ENCODE measurements around the gene RNASEH2B. TPM values are rescaled to one million over a fixed set of nuclear protein-coding genes. Genes with fewer than 3 reads are reported as not detected.

RNASEH2B gene
- total RNA-seq, 1 donor from 2014 or later, result 54.8 TPM

DNA sequence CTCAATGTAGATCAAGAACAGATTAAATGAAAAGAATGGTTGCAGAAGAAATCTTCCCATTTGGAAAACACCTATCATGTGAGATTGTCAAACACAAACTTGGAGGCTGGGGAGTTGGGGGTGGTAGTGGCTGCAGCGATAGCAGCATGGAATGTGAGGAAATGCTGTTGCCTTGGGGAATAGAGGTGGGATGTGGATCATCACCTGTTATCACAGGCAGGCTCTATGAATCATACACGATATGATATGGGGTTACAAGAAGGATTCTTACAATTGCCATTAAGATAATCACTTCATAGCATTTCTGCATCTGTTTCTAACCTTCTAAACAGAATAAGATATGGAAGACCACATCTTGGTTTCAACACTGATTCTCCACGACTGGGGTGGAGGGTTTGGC, 88.7 kb downstream of the RNASEH2B start:
- DNase-seq, result no peak

DNA sequence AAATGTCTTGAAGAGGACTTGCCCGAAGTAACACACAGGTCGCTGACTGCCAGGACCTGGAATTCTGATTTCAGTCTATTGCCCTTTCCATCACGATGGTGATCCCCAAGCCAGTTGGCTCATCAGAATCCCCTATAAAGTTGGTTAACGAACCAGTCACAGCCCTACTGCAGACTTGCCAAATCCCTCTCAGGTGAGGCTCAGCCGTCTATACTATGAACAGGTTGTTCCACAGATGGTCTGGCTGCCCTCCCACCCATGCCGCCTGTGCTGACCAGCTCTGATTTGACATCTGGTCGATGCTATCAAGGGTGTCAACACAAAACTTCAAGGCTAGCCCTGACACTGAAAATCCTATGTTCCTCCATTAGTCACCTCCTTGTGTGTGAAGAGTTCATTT, 90.0 kb downstream of the RNASEH2B start:
- no peak for DNase-seq

DNA sequence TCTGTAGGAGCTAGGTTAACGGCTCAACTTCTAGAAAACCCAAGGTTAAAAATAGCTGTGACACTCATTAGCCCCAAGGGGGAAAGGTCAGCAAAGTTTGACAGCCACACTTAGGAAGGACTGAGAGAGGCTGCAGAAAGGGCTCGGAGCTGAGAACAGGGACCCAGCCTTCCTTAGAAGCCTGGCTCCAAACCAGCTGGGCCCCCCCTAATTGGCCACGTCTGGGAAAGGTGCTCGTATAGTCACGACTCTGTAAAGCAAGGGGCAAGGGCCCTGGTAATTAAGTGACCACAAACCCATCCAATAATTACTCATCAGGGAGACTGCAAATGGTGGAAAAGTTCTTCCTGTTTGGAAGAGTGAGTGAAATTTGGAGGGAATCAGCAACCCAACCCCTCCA, 90.5 kb downstream of the RNASEH2B start:
- no peak for DNase-seq

DNA sequence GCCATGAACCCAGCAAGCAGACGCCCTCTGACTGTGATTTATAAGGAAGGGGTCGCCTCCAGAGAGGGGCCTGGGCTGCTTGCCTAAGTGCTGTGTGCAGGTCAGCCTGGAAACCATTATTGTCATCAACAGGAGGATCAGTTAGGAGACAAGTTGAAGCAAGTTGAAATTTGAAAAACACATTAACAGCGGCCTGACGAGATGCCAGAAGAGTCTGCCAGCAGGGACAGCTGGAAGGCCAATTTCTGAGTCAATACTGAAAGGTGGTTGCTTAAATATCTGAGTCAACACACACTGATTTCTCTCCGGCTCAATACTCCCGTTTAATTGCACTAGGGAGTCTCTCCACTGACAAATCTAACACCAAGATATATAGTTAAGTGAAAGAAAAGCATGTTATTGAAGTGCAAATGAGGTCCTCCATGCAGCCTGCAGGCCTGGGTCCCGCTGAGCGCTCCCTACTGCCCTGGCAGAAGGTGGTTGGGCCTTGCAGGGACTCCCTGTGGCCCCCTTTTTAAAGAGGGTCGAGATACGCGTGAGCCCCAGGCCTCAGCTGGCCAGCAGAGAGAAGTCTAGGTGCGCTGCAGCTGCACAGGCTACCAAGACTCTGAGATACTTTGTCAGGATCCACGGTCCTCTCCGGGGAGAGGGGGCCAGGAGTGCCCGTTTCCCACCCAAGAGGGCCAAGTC, 91.1 kb downstream of the RNASEH2B start:
- peak; percentile 56 for DNase-seq

DNA sequence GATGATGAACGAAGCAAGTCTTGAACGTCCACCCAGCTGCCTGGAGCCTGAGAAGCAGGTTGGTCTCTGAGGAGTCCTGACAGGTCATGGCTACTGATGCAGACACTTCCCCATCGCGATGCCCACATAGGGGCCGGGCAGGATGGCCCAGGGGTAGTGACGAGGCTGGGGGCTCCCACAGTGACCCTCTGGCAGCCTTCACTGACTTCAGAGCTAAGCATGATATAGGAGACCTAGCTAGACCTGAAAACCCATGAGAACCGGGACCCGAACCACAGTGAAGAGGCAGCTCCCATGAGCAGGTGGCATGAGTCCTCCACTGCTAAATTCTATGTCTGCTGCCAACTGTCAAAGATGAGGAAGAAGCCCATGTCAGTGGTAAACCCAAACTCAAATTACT, 91.7 kb downstream of the RNASEH2B start:
- DNase-seq, result no peak

DNA sequence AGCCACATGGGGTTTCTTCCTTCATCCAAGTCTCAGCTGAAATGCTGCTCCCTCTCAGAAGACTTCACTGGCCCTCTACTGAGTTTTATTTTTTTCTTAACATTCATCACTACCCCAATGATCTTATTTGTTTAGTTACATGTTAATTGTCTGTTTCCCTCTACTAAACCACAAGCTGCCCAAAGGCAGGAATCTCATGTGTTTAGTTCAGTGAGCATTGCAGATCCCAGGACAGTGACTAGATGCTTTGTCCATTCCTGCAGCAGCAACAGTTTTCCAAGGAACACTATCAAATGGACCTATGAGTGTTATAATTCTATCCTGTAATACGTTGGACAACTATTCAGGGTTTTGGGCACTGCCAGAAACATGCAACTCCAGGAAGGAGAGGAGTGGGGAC, 93.1 kb downstream of the RNASEH2B start:
- no peak for DNase-seq

DNA sequence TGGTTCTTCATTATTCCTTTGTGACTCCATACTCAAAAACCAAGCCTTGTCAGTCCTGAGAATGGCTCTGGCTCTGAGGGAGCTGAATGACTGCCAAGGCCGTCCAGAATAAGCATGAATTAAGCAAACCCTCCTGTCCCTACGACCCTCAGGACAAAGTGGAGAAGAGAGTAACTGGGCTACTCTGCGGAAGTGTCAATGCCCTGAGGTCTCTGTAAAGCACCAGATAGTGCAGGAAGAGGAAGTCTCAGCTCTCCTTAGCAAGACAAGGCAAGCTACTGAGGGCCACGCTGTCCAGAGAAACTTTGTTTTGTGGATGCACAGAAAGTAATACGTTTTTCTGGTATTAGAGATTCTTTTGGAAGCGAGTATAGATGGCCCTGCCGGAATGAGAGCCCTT, 94.1 kb downstream of the RNASEH2B start:
- DNase-seq, result no peak

DNA sequence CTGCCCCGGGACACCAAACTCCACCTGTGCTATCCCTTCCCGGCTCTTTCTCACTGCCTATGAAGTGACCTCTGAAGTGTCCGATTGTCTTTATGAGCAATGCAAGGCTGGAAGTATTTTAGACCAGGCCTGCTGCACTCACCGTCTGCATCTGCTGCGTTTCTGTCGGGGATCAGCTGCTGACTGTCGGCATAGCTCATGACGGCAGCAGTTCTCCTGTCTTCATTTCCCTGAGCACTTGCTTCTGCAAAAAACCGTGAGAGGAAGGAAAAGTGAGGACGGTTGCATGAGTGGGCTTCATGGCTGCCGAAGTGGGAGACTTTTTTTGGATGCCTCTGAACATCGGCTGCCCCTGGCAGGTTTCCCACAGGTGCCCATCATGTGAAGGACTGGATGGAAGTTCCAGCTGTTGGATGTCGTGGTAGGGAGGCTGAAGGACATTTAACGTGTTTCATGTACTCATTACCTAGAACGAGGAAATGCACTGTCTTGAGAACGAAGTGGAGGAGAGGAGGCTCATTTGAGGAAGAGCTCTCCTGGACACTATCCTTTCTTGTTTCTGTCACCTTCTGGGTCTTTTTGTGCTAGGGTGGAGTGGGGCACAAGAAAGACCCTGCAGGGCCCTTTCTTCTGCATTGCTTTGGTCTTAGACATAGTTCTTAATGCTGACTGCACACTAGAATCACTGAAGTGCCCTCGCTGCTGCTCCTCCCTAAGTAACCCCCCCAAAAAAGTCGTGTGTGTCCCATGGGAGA, 94.7 kb downstream of the RNASEH2B start:
- no peak for DNase-seq

DNA sequence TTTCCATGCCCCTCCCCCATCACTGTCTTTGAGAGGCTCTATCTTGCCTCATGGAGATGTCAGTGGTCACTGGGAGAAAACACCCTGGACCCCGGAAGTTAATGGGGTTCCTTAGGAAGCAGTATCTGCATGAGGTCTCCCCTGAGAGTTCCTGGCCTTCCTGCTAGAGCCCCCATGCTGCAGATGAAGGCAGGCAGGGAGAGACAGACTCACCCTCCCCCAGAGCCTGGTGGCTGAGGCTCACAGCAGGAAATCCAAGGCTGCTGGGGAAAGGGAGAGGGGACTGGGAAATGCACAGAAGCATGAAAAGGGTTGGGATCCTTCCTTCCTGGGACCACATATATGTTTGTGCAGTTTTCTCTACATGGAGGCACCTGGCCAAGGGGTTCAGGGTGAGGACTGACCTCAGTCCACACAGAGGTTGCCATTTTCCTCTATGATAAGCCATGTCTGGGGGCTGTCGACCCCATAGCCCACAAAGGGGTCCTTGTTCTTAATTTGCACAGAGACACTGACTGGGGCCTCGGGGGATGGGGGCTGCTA, 95.4 kb downstream of the RNASEH2B start:
- DNase-seq, result no peak

DNA sequence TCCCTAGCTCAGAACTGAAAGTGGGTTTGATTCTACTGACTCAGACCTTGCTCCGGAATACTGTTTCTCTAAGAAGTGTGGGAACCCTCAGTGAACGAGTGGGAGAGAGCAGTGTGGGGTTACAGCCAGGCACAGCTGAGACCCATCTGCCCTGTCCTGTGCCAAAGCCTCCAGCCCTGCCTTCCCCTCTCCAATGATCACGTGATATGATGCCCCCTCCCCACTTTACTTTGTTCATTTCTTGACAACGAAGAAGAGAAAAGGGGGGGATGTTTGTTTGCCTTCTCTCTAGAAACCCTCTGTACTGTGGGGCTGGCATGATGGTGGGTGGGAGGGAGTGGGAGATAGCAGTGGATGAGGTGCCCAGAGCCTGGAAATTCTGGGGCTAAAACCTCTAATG, 96.0 kb downstream of the RNASEH2B start:
- no peak for DNase-seq

Other genes with a start within 250 kb of the RNASEH2B start
- 0.10 TPM for gene DLEU7, start 66.1 kb upstream of the RNASEH2B start, total RNA-seq
- not detected for gene C13orf42, start 201.5 kb downstream of the RNASEH2B start, total RNA-seq

Measured in skin of body (tissue), 2 donors.